HG02884 (cell line): Measurements from ENCODE around the gene RARG.
"Not testable (repeated sequence)": the region's sequence is repeated elsewhere in the genome, so short reads cannot be mapped to it uniquely, and the experiment has no call there.

ENCODE experiments used
- ATAC-seq: cut with Tn5 transposase; IDR thresholded peaks from one replicate; pipeline ENCODE4 v1.9.1; 2021; ENCODE audit warnings: mild to moderate bottlenecking, moderate library complexity; ENCODE audit not compliant: unreplicated experiment

Gene RARG

DNA sequence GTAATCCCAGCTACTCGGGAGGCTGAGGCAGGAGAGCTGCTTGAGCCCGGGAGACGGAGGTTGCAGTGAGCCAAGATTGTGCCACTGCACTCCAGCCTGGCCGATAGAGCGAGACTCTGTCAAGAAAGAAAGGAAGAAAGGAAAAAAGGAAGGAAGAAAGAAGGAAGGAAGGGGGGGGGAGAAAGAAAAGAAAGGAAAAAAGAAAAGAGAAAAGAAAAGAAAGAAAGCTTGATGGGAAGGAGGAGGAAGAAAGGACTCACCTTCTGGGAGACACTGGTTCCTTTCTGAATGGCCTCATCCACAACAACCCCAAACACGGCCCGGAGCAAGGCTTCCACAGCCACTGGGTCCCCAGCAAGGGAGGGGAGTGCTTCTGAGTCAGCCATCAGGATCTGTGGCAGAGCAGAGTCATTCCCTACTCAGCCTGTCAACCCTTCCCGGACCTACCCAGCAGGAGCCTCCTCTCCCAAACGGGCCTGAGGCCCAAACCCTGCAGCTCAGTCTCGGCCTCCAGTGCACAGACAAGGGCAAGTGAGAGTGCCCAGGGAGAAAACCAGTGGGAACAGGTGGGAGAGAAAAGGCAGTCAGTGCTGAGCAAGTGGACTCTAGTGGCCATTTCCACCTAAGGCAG, 58.8 kb downstream of the RARG start:
- ATAC-seq, result no peak

DNA sequence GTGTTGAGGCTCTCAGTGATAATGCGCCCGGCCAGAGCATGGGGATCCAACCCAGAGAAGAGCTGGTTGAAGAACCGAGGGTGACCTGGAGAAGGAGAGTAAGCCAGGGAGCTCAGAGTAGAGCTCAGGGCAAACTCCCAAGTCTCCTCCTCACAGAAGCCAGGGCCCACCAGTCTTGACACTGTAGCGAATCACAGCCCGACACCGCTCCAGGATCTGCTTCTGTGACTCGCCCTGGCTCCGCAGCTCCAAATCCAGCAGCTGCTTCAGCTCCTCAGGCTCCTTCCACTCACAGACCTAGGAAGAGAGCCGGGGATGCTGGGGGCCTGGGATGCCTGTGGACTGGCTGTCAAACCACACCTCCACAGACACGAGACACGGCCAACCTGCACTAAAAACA, 59.7 kb downstream of the RARG start:
- ATAC-seq, result no peak

DNA sequence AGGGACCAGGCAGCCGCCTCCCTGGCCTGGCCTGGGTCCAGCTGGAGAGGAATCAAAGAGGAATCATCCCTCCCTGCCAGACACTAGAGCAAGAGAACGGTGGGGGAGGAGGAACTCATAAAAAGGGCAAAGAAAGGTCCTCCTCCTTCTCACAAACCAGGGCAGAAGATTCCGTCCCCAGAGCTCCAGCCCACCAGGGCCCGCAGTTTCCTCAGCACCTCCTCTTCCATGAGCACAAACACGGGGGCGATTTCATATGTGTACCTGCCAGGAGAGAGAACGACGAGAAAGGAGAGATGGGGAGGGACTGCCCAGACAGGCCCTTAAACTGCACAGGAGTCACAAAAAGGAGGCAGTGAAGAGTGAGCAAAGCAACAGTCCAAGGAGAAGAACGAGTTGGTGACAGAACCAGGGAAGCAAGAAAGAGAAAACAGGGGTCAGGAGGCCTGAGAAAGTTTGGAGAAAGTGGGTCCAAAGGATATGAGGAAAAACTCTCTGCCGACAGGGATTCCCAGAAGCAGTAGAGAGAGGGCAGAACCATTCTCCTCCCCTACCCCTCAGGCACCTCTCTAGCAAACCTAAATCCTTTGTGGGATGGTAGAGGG, 60.2 kb downstream of the RARG start:
- ATAC-seq, result no peak

DNA sequence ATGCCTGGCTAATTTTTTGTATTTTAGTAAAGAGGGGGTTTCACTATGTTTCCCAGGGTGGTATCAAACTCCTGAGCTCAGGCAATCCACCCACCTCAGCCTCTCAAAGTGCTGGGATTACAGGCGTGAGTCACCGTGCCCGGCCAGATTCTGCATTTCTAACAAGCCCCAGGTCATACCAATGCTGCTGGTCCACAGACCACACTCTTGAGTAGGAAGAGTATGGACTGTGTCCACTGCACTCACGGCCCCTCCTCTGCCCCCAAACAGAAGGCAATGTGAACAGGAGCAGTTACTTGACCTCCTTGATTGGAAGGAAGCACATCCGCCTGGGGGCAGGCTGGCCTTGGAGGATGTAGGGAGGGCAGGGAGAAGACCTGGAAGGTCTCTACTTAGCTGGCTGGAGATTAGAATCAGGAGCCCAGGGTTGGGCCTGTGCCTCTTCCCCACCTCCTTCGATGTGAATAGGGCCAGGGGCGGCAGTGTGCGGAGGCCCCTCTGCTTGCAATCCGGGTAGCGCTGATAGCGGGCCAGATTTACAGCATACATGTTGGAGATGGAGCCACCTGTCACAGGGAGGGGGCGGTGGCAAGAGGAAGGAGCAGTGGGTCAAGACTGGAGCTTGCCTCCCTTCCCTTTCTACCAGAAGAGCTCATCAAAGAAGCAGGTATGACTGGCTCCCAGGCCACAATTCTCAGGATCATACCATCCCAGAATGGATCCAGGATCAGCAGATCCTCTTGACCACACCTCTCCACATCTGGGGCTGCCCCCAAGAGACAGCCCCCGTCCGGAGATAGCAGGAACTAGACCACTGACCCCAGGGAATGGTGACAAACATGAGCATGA, 60.9 kb downstream of the RARG start:
- no peak for ATAC-seq

DNA sequence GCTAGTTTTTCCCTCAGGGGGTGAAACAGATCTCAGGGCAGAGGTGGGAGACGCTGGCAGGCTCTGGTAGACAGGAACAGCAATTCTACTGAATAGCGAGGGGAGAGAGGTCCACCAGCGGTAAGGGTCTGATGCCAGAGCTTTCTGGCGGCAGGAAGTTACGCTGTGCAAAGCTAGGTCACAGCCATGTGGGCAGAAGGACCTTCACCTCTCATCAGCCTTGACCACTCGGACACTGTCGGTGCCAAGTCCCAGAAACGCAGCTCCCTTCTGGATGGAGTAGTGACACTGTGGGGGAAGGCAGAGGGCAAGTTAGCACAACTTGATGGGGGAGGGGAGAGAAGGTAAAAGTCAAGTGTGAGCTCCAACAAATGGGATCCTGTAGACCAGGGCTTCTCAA, 61.8 kb downstream of the RARG start:
- ATAC-seq, result no peak

DNA sequence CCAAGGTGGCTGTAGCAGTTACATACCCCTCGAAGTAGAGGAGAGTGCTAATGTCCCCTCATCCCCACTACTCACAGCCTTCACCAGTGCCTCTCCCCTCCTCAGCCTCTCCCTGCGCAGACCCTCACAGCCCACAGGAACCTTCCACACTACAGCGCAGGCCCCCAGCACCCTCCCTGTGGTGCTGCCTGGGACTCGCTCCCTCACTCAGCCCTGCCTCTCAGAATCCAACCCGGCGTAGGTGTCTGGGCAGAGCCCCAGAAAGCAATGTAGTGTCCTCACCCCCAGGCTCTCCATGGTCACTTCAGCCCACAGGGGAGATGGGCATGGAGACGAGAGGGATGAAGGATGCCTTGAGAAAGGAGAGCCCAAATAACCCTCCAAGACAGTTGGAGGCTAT, 62.4 kb downstream of the RARG start:
- no peak for ATAC-seq

DNA sequence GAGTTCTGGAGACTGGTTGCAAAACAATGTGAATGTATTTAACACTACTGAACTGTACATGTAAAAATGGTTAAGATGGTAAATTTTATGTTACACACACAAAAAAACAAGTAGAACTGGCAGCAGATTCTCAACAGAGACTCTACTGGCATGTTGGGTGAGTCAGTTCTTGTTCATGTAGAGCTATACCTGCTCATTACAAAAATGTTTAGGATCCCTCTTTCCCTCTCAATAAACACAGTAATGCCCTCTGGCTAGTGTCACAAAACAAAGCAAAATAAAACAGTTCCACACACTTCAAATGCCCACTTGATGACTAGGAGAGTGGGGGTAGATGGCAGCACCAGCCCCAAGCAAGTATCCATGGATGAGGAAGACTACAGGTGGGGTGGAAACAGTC, 65.2 kb downstream of the RARG start:
- no peak for ATAC-seq

DNA sequence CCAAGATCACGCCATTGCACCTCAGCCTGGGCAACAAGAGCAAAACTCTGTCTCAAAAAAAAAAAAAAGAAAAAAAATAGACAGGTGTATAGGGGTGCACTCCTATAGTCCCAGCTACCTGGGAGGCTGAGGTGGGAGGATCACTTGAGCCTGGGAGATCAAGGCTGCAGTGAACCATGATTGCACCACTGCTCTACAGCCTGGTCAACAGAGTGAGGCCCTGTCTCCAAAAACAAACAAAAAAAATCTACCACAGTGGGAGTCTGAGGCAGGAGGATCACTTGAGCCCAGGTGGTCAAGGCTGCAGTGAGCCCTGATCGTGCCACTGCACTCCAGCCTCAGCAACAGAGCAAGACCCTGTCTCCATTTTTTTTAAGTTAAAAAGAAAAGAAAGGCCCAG, 69.0 kb downstream of the RARG start:
- not testable (repeated sequence) for ATAC-seq

DNA sequence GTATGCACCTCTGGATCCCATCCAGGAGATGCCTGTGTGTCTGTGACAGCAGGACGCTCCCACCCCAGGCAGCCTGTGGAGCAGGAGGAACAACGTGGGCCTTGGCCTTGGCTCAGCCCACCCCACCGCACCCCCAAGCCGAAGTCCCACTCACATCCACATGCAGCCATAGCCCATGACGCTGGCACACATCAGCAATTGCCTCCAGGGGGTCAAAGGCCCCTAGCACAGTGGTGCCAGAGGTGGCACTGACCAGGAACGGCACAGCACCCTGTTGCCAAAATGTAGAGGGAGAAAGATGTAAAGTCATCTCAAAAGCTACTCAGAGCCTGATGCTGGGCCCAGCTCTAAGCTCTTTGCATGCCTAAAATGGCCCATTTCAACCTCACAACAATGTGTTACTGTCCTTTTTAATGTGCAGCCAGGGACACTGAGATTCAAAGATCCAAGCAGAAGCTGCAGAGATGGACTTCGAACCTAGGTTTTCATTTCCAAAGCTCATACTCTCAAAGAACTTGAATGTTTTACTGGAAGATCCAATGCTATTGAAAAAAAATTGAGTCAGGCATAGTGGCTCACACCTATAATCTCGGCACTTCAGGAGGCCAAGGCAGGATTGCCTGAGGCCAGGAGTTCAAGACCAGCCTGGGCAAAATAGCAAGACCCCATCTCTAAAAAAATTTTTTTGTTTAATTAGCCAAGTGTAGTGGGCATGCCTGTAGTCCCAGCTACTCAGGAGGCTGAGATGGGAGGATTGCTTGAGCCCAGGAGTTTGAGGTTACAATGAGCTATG, 70.7 kb downstream of the RARG start:
- no peak for ATAC-seq

DNA sequence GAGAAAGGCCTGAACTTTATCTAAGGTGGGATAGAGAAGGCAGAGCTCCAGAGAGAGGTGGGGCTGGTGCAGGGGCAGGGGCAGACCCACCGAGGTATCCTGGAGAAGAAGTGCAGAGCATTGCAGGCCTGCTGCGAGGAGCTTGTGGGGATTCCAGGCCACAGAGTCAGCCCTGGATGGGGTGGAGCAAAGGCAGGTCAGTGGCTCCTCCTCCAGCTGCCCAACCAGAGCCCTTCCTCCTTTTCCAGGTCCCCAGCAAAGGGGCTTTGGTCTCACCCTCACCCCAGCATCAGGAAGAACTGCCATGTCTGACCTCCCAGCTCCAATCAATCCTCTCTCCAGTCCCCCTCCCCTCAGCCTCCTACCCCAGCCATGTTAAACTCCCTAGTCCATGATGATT, 71.3 kb downstream of the RARG start:
- ATAC-seq, result no peak
